MCF 10A (cell line): ENCODE results near the gene ARNT2. TPM values are rescaled to one million over a fixed set of nuclear protein-coding genes. Genes with fewer than 3 reads are reported as not detected.

Source experiments
- Bru-seq: library from RNA; stranded (reverse); fragments of 400-500 nt; gene quantifications from one replicate; lab custom pipeline; 2021; lab: Mats Ljungman, UMichigan
- BruChase-seq, 2 experiments: library from RNA; stranded (reverse); fragments of 400-500 nt; gene quantifications; one replicate each; lab custom pipeline; 2021; lab: Mats Ljungman, UMichigan
- BruUV-seq: library from RNA; stranded (reverse); fragments of 400-500 nt; replicated peaks from 2 replicates; lab custom pipeline; 2021; lab: Mats Ljungman, UMichigan
- CTCF ChIA-PET: fragments of 300-600 bp; sonication (Branson Sonifier 250); formaldehyde crosslinking; extraction: SDS; loops from one replicate; lab custom pipeline; 2021; ENCODE audit warnings: antibody characterized with exemption, inconsistent platforms; lab: Yijun Ruan, JAX
- POLR2A ChIA-PET: fragments of 300-600, 350-650 bp; sonication (Branson Sonifier 250); formaldehyde crosslinking; extraction: SDS; loops from one replicate; lab custom pipeline; 2020; ENCODE audit warnings: antibody characterized with exemption, inconsistent platforms; lab: Yijun Ruan, JAX
- DNase-seq: peaks from one replicate; pipeline ENCODE4 v3.0.0-alpha.2; 2018; ENCODE audit not compliant: unreplicated experiment
- H3K27ac Mint-ChIP-seq: one replicate; pipeline ENCODE4 v1.8.0; 2022; ENCODE audit warnings: mild to moderate bottlenecking, low read depth, mixed read lengths; ENCODE audit not compliant: unreplicated experiment
- H3K27me3 Mint-ChIP-seq: one replicate; pipeline ENCODE4 v1.8.0; 2022; ENCODE audit warnings: mixed read lengths; ENCODE audit not compliant: insufficient read depth, unreplicated experiment
- H3K36me3 Mint-ChIP-seq: one replicate; pipeline ENCODE4 v1.8.0; 2022; ENCODE audit warnings: mild to moderate bottlenecking, moderate library complexity, mixed read lengths; ENCODE audit not compliant: insufficient read depth, unreplicated experiment
- H3K4me1 Mint-ChIP-seq: one replicate; pipeline ENCODE4 v1.8.0; 2022; ENCODE audit warnings: mixed read lengths; ENCODE audit not compliant: insufficient read depth, unreplicated experiment
- H3K4me3 Mint-ChIP-seq: one replicate; pipeline ENCODE4 v1.8.0; 2022; ENCODE audit warnings: mild to moderate bottlenecking, moderate library complexity, mixed read lengths; ENCODE audit not compliant: unreplicated experiment
- H3K9me3 Mint-ChIP-seq: one replicate; pipeline ENCODE4 v1.8.0; 2022; ENCODE audit warnings: mixed read lengths; ENCODE audit not compliant: unreplicated experiment
- intact Hi-C: fragments of 100-400 bp; cut with micrococcal nuclease; formaldehyde crosslinking; loops from 2 replicates; pipeline ENCODE4 v1.14.1; 2022
- long read RNA-seq: library from polyadenylated mRNA; stranded (forward); transcript quantifications from one replicate; pipeline ENCODE4 v2.0.0, GENCODE V29; 2022
- total RNA-seq: library from RNA; stranded (reverse); gene quantifications from 2 replicates; pipeline ENCODE4 v1.2.3, GENCODE V29; 2022
- TF ChIP-seq, protein P1 (sequence below): fragments of 200-600 bp; IDR thresholded peaks from one replicate; pipeline ENCODE4 v1.8.0; 2022; ENCODE audit warnings: antibody characterized with exemption, mild to moderate bottlenecking; ENCODE audit not compliant: unreplicated experiment

ARNT2 gene
- 1.6 and 2.6 TPM in 2 replicates for total RNA-seq
- Bru-seq, nascent RNA, result percentile 32 among the genes with signal in this experiment
- BruChase-seq, experiment 1, labeled RNA remaining after a 6-hour chase, result percentile 27 among the genes with signal in this experiment
- percentile 27 among the genes with signal in this experiment for BruChase-seq, experiment 2, labeled RNA remaining after a 2-hour chase
- long read RNA-seq, full-length matches to known transcripts, result 1 of 6 reads
- long read RNA-seq, partial matches to known transcripts, result 3 of 6 reads
- long read RNA-seq, other reads (novel, unspliced or antisense), result 2 of 6 reads

DNA sequence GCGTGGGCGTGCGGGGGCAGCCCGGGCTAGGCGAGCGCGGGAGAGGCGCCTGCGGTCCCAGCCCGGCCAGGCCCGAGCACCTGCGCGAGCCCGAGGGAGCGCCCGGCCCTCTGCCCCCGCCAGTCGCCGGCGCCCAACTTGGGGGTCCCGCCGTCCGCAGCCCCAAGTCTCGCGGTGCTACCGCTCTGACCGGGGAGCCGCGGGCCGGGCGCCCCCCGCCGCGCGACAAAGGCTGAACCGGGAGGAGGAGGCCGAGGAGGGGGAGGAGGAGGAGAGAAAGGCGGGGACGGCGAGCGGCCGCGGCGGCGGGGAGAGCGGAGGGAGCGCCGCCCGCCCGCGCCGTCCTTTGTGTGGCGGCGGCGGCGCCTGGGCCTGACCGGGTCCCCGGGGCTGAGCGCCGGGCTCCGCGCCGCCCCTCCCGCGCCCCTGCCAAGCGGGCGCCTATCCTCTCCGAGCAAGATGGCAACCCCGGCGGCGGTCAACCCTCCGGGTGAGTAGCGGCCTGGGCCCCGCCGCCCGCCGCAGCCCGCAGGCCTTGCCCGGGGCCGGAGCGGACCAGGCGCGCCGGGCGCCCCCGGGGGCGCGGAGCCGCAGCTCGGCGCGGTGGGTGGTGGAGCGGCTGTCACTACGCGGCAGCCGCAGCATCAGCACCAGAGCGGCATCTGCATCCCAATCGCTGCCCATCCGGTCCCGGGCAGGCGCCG is at the start of gene ARNT2:
Gene ARNT2, plus strand, starts transcription at position 326 of the 704 bp plus-strand sequence. Its CDS starts 134 bp downstream, at position 460.
- CTCF ChIA-PET, result no interaction called here
- Mint-ChIP-seq H3K27ac (no peak within 1 kb of the TSS), H3K4me1 (no peaks in the 10 kb centered on the region), H3K4me3 (peak within 1 kb of the TSS; percentile 41), H3K9me3 (no peaks in the 10 kb centered on the region), H3K27me3 (peaks cover 82% of the 10 kb centered on the region), H3K36me3 (no peaks in the 10 kb centered on the region)
- no peak for DNase-seq
- TF ChIP-seq, protein P1, sequence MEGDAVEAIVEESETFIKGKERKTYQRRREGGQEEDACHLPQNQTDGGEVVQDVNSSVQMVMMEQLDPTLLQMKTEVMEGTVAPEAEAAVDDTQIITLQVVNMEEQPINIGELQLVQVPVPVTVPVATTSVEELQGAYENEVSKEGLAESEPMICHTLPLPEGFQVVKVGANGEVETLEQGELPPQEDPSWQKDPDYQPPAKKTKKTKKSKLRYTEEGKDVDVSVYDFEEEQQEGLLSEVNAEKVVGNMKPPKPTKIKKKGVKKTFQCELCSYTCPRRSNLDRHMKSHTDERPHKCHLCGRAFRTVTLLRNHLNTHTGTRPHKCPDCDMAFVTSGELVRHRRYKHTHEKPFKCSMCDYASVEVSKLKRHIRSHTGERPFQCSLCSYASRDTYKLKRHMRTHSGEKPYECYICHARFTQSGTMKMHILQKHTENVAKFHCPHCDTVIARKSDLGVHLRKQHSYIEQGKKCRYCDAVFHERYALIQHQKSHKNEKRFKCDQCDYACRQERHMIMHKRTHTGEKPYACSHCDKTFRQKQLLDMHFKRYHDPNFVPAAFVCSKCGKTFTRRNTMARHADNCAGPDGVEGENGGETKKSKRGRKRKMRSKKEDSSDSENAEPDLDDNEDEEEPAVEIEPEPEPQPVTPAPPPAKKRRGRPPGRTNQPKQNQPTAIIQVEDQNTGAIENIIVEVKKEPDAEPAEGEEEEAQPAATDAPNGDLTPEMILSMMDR, result no peak
- intact Hi-C loops, result no loop called here
- no TSS peak for BruUV-seq
- POLR2A ChIA-PET, result interaction anchor here (1.2 kb wide), 1 partner anchor 16 kb away, joined by 3 read pairs; no protein-coding TSS in a partner anchor

GRCh38 chr15:80367094-80367493 is 37.1 kb upstream of the ARNT2 start:
- CTCF ChIA-PET, result interaction anchor here (1.1 kb wide), 1 partner anchor 195 kb away, joined by 3 read pairs; no protein-coding TSS in a partner anchor
- intact Hi-C loops, result no loop called here
- DNase-seq, result peak; percentile 67
- Mint-ChIP-seq H3K36me3 (no peaks in the 10 kb centered on the region), H3K4me1 (no peaks in the 10 kb centered on the region), H3K9me3 (no peaks in the 10 kb centered on the region), H3K27me3 (peaks cover 28% of the 10 kb centered on the region), H3K27ac (no peak overlapping the region), H3K4me3 (no peak overlapping the region)
- POLR2A ChIA-PET, result no interaction called here
- TF ChIP-seq, protein P1, result peak; percentile 24
- BruUV-seq, result no TSS peak

DNA sequence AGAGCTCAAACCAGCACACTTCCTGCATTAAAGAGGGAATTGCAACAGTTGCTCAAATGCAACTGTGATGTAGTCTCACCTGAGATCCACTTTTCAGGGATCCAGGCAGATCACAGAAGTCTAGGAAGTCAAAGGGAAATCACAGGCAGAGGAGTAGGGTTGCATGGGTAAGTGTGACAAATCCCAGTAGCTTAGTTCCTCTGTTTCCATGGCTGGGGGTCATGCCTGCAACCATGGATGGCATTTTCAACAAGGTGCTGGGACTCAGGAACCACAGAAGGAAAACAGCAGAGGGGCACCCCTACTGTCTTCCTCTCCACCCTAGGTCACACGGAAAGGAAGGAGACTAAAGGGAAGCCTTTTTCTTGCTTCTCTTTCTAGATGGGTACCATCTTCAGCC is 36.5 kb upstream of the ARNT2 start:
- Mint-ChIP-seq H3K27ac (no peak overlapping the region), H3K9me3 (no peaks in the 10 kb centered on the region), H3K27me3 (peaks cover 22% of the 10 kb centered on the region), H3K4me1 (no peaks in the 10 kb centered on the region), H3K4me3 (no peak overlapping the region), H3K36me3 (no peaks in the 10 kb centered on the region)
- no peak for DNase-seq
- POLR2A ChIA-PET, result no interaction called here
- intact Hi-C loops, result no loop called here
- no TSS peak for BruUV-seq
- TF ChIP-seq, protein P1, result no peak
- CTCF ChIA-PET, result interaction anchor here (1.1 kb wide), 1 partner anchor 195 kb away, joined by 3 read pairs; no protein-coding TSS in a partner anchor

DNA sequence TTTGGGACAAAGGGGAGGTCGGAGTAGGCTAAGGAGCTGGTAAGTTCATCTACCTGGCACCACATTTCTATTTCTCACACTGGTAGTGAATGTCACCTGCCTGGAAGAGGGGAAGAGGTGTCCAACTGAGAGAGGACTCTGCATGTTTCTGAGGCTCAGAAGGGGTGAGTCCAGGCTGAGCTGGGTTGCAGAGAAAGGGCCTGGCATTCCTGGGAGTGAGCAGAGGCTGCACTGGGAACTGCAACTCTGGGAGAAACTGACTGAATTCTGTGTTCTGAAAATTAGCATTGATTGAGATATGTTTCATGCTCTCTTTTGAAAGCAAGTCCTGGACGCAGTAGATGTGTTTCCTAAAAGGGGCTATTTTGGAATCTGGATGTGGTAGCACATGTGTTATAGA is 32.3 kb upstream of the ARNT2 start:
- ChIA-PET CTCF (no interaction called here), POLR2A (no interaction called here)
- Mint-ChIP-seq H3K36me3 (no peaks in the 10 kb centered on the region), H3K4me1 (no peaks in the 10 kb centered on the region), H3K4me3 (no peak overlapping the region), H3K9me3 (no peaks in the 10 kb centered on the region), H3K27me3 (peaks cover 6% of the 10 kb centered on the region), H3K27ac (no peak overlapping the region)
- intact Hi-C loops, result no loop called here
- no TSS peak for BruUV-seq
- TF ChIP-seq, protein P1, result no peak
- no peak for DNase-seq
